Trophoblast cell (in vitro differentiated cells and primary cell): ENCODE data around the gene KIF16B.
"Not testable (repeated sequence)": the region's sequence is repeated elsewhere in the genome, so short reads cannot be mapped to it uniquely, and the experiment has no call there.

Source experiments
- DNase-seq, 2 donors: peaks; one replicate each; pipeline ENCODE4 v3.0.0-alpha.2; 2016
- H2AFZ ChIP-seq: 2 replicates; pipeline ENCODE4 v1.6.1; 2013; ENCODE audit warnings: low read length, moderate library complexity, mild to moderate bottlenecking; ENCODE audit not compliant: insufficient read depth, poor library complexity
- H2AK5ac ChIP-seq: 2 replicates; pipeline ENCODE4 v1.6.1; 2013; ENCODE audit warnings: mild to moderate bottlenecking, low read length
- H2BK120ac ChIP-seq: 2 replicates; pipeline ENCODE4 v1.6.1; 2013; ENCODE audit warnings: low read length, mild to moderate bottlenecking, moderate library complexity; ENCODE audit not compliant: insufficient read depth, poor library complexity
- H2BK12ac ChIP-seq: 2 replicates; pipeline ENCODE4 v1.6.1; 2013; ENCODE audit warnings: mild to moderate bottlenecking, low read length, moderate library complexity
- H2BK5ac ChIP-seq: 2 replicates; pipeline ENCODE4 v1.6.1; 2013; ENCODE audit warnings: low read length, low read depth, moderate library complexity, mild to moderate bottlenecking; ENCODE audit not compliant: poor library complexity
- H3K14ac ChIP-seq: 2 replicates; pipeline ENCODE4 v1.6.1; 2013; ENCODE audit warnings: mild to moderate bottlenecking, low read length
- H3K18ac ChIP-seq: 2 replicates; pipeline ENCODE4 v1.6.1; 2013; ENCODE audit warnings: mild to moderate bottlenecking, low read length
- H3K23ac ChIP-seq: 2 replicates; pipeline ENCODE4 v1.6.1; 2013; ENCODE audit warnings: low read length
- H3K27ac ChIP-seq: 2 replicates; pipeline ENCODE4 v1.5.1; 2013; ENCODE audit warnings: low read depth, mild to moderate bottlenecking, inconsistent platforms, low read length, moderate library complexity
- H3K27me3 ChIP-seq: 2 replicates; pipeline ENCODE4 v1.6.1; 2013; ENCODE audit warnings: inconsistent platforms, mild to moderate bottlenecking, low read length, moderate library complexity; ENCODE audit not compliant: insufficient read depth
- H3K36me3 ChIP-seq, 2 experiments: 1 replicate in 1 of 2; 2 replicates in 1 of 2; pipeline ENCODE4 v1.6.1; 2013; ENCODE audit warnings: low read length in 2 of 2, mild to moderate bottlenecking in 2 of 2, moderate library complexity in 1 of 2; ENCODE audit not compliant: insufficient read depth in 2 of 2, control insufficient read depth in 1 of 2
- H3K4ac ChIP-seq: 2 replicates; pipeline ENCODE4 v1.6.1; 2013; ENCODE audit warnings: low read depth, mild to moderate bottlenecking, low read length, moderate library complexity
- H3K4me1 ChIP-seq, 2 experiments: 1 replicate in 1 of 2; 2 replicates in 1 of 2; pipeline ENCODE4 v1.6.1; 2013; ENCODE audit warnings: low read length in 2 of 2, mild to moderate bottlenecking in 2 of 2, moderate library complexity in 1 of 2; ENCODE audit not compliant: insufficient read depth in 2 of 2, control insufficient read depth in 1 of 2
- H3K4me2 ChIP-seq: 2 replicates; pipeline ENCODE4 v1.6.1; 2013; ENCODE audit warnings: inconsistent platforms, mild to moderate bottlenecking, low read length, moderate library complexity
- H3K4me3 ChIP-seq: 2 replicates; pipeline ENCODE4 v1.5.1; 2013; ENCODE audit warnings: mild to moderate bottlenecking, low read depth, low read length, inconsistent platforms
- H3K79me1 ChIP-seq: one replicate; pipeline ENCODE4 v1.6.1; 2013; ENCODE audit warnings: low read length
- H3K79me2 ChIP-seq: 2 replicates; pipeline ENCODE4 v1.6.1; 2013; ENCODE audit warnings: low read length, mild to moderate bottlenecking; ENCODE audit not compliant: control insufficient read depth, insufficient read depth, poor library complexity
- H3K9ac ChIP-seq: 2 replicates; pipeline ENCODE4 v1.6.1; 2013; ENCODE audit warnings: mild to moderate bottlenecking, low read length
- H3K9me3 ChIP-seq: 2 replicates; pipeline ENCODE4 v1.6.1; 2013; ENCODE audit warnings: low read depth, mild to moderate bottlenecking, control low read depth, inconsistent platforms, low read length; ENCODE audit not compliant: insufficient read depth
- H4K12ac ChIP-seq: 2 replicates; pipeline ENCODE4 v1.6.1; 2013; ENCODE audit warnings: low read depth, mild to moderate bottlenecking, low read length, moderate library complexity
- H4K8ac ChIP-seq: 2 replicates; pipeline ENCODE4 v1.6.1; 2013; ENCODE audit warnings: low read depth, mild to moderate bottlenecking, low read length, moderate library complexity
- H4K91ac ChIP-seq: one replicate; pipeline ENCODE4 v1.6.1; 2013; ENCODE audit warnings: low read depth, mild to moderate bottlenecking, low read length, moderate library complexity
- WGBS: extraction: QIAGEN DNeasy Blood & Tissue Kit; methylation state at CpG from one replicate; pipeline ENCODE4 v1.1.7; 2013; ENCODE audit warnings: missing lambda C conversion rate; ENCODE audit not compliant: insufficient read length, insufficient coverage; ENCODE audit errors: extremely low coverage; 5-methylcytosine and 5-hydroxymethylcytosine counted together

The KIF16B gene

GRCh38 chr20:16571333-16571732, 1.9 kb downstream of the KIF16B start:
- Histone ChIP-seq H3K79me2 (peaks cover 6% of the 10 kb centered on the region), H3K23ac (no peak overlapping the region), H2BK120ac (no peak overlapping the region), H3K9ac (no peak overlapping the region), H3K14ac (no peak overlapping the region), H3K27ac (no peak overlapping the region), H2AK5ac (no peak overlapping the region), H2BK5ac (no peak overlapping the region), H3K4me2 (no peak overlapping the region), H2BK12ac (no peak overlapping the region), H3K36me3 (no peaks in the 10 kb centered on the region), H3K4me1 (peaks cover 0 to 4% of the 10 kb centered on the region in 2 experiments), H4K91ac (no peak overlapping the region), H3K79me1 (peaks cover 12% of the 10 kb centered on the region), H3K9me3 (no peaks in the 10 kb centered on the region), H3K4me3 (no peak overlapping the region), H4K8ac (no peak overlapping the region), H3K4ac (no peak overlapping the region), H4K12ac (no peak overlapping the region), H3K27me3 (no peaks in the 10 kb centered on the region), H2AFZ (no peak overlapping the region), H3K18ac (no peak overlapping the region)
- DNase-seq, result no peak
- no CpG with 5 or more reads among the region's 5 CpGs for WGBS

DNA sequence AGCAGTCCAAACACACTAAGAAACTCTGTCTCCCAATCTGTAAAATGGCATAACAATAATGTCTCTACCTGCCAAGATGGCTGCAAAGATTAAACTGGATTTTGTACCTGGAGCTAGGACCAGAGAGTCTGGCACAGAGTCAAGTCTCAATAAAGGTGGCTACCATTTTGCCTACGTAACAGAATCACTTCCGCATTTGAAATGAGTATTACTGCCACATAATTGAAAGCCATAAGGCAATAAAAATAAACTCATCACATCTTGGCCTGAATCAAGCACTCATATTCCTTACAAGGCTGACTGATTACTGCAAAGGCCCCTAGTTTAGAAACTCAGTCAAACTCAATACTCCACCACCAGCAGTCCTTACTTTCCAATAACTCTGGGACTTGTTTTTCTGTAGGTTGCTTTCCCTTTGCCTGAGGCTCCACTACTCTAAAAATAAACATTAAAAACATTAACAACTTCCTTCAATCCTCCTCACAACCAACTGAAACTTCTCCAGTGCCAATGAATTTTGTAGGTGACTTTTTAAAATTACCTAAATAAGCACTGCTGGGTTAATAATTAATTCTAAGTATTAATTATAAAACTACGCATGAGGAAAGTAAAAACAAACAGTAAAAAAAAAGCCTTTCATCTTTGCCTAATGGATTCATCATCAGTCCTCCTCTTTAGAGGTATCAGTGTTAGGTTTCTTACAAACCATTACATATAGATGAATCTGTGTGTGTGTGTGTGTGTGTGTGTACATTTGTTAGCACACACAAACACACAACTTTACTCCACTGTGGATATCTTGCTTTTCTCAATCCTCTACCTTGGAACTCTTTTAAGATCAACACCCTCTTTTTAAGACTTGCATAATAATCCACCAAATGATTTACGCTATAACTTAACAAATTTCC, 3.7 kb downstream of the KIF16B start:
- no CpG with 5 or more reads among the region's 4 CpGs for WGBS
- Histone ChIP-seq H2AK5ac (no peak overlapping the region), H3K27me3 (no peaks in the 10 kb centered on the region), H3K36me3 (no peaks in the 10 kb centered on the region), H3K4me1 (peaks cover 0 to 4% of the 10 kb centered on the region in 2 experiments), H2BK5ac (no peak overlapping the region), H3K79me1 (peaks cover 8% of the 10 kb centered on the region), H3K4me2 (no peak overlapping the region), H3K9ac (no peak overlapping the region), H4K8ac (no peak overlapping the region), H3K23ac (no peak overlapping the region), H3K4me3 (no peak overlapping the region), H2BK12ac (no peak overlapping the region), H3K79me2 (peaks cover 6% of the 10 kb centered on the region), H3K4ac (no peak overlapping the region), H3K14ac (no peak overlapping the region), H3K18ac (no peak overlapping the region), H4K12ac (no peak overlapping the region), H4K91ac (no peak overlapping the region), H2BK120ac (no peak overlapping the region), H3K9me3 (no peaks in the 10 kb centered on the region), H2AFZ (no peak overlapping the region), H3K27ac (no peak overlapping the region)
- DNase-seq, result no peak

DNA sequence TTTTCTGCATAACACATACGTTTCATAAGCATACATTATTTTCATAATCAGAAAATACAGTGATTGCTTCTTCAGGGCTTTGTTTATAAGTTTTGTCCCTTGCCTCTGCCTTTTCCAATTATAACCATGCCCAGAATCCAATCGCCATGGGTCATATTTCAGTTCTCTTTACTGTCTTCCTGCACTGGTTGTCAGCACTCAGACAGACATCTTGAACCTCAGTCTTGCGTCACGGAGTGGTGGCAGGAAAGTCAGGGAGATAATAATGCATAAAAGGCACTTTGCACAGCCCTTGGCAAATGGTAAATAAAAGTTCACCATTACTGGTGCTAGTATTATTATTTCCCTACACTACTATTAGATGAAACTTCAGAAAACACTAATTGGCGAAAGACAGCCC, 7.2 kb downstream of the KIF16B start:
- H3K36me3 ChIP-seq, result no peaks in the 10 kb centered on the region
- no peak overlapping the region for H4K12ac ChIP-seq
- H3K27me3 ChIP-seq, result no peaks in the 10 kb centered on the region
- no peak overlapping the region for H3K18ac ChIP-seq
- no peak overlapping the region for H3K14ac ChIP-seq
- WGBS, result no CpG with 5 or more reads among the region's 5 CpGs
- H4K8ac ChIP-seq, result no peak overlapping the region
- H3K4me1 ChIP-seq, result peaks cover 0 to under 1% of the 10 kb centered on the region in 2 experiments
- no peak overlapping the region for H3K9ac ChIP-seq
- H2BK12ac ChIP-seq, result no peak overlapping the region
- H2BK5ac ChIP-seq, result no peak overlapping the region
- H3K79me1 ChIP-seq, result no peaks in the 10 kb centered on the region
- H3K79me2 ChIP-seq, result peaks cover 1% of the 10 kb centered on the region
- no peak overlapping the region for H3K27ac ChIP-seq
- H3K4me2 ChIP-seq, result no peak overlapping the region
- no peak overlapping the region for H3K4me3 ChIP-seq
- DNase-seq, result no peak
- no peak overlapping the region for H2BK120ac ChIP-seq
- no peak overlapping the region for H2AK5ac ChIP-seq
- no peak overlapping the region for H4K91ac ChIP-seq
- H3K4ac ChIP-seq, result no peak overlapping the region
- H3K9me3 ChIP-seq, result no peaks in the 10 kb centered on the region
- H3K23ac ChIP-seq, result no peak overlapping the region
- no peak overlapping the region for H2AFZ ChIP-seq

GRCh38 chr20:16564079-16564478, 9.2 kb downstream of the KIF16B start:
- not testable (repeated sequence) for H4K91ac ChIP-seq, H3K4me1 ChIP-seq, H3K79me1 ChIP-seq, DNase-seq, H3K9me3 ChIP-seq, H4K12ac ChIP-seq, H3K23ac ChIP-seq, H3K18ac ChIP-seq, H3K4me3 ChIP-seq, H3K14ac ChIP-seq, H3K79me2 ChIP-seq, H3K4ac ChIP-seq, H4K8ac ChIP-seq, H3K27me3 ChIP-seq, H2AFZ ChIP-seq, H3K4me2 ChIP-seq, H2AK5ac ChIP-seq, H2BK120ac ChIP-seq, H2BK12ac ChIP-seq, H3K36me3 ChIP-seq, H3K9ac ChIP-seq, H3K27ac ChIP-seq, H2BK5ac ChIP-seq
- no CpG with 5 or more reads among the region's 5 CpGs for WGBS
